ENCODE results near the gene ZDHHC14.
"Not testable (repeated sequence)": the region's sequence is repeated elsewhere in the genome, so short reads cannot be mapped to it uniquely, and the experiment has no call there.

Gene ZDHHC14

GRCh38 chr6:157679605-157680580, 298.9 kb downstream of the ZDHHC14 start:
- no peak for DNase-seq

- no peak for DNase-seq
Measured at GRCh38 chr6:157681041-157681650, 300.2 kb downstream of the ZDHHC14 start.

- DNase-seq, result no peak
Measured at GRCh38 chr6:157682856-157683481, 302.0 kb downstream of the ZDHHC14 start.

- no peak for DNase-seq
Measured at GRCh38 chr6:157683707-157684106, 302.7 kb downstream of the ZDHHC14 start.

- no peak for DNase-seq
Measured at GRCh38 chr6:157684620-157685299, 303.8 kb downstream of the ZDHHC14 start.

GRCh38 chr6:157685596-157686280, 304.7 kb downstream of the ZDHHC14 start:
- no peak for DNase-seq

GRCh38 chr6:157688275-157688959, 307.4 kb downstream of the ZDHHC14 start:
- DNase-seq, result no peak

- DNase-seq, result no peak
Measured at GRCh38 chr6:157688960-157689599, 308.1 kb downstream of the ZDHHC14 start.

- no peak for DNase-seq
Measured at GRCh38 chr6:157689875-157690274, 308.9 kb downstream of the ZDHHC14 start.

GRCh38 chr6:157690441-157691210, 309.6 kb downstream of the ZDHHC14 start:
- no peak for DNase-seq

- DNase-seq, result not testable (repeated sequence)
Measured at GRCh38 chr6:157691621-157692020, 310.6 kb downstream of the ZDHHC14 start.

GRCh38 chr6:157693867-157694266, 312.9 kb downstream of the ZDHHC14 start:
- no peak for DNase-seq

- DNase-seq, result no peak
Measured at GRCh38 chr6:157695301-157696040, 314.5 kb downstream of the ZDHHC14 start.

- DNase-seq, result no peak
Measured at GRCh38 chr6:157699777-157700636, 319.0 kb downstream of the ZDHHC14 start.

- not testable (repeated sequence) for DNase-seq
Measured at GRCh38 chr6:157706351-157706750, 325.4 kb downstream of the ZDHHC14 start.

GRCh38 chr6:157706883-157707282, 325.9 kb downstream of the ZDHHC14 start:
- DNase-seq, result no peak

GRCh38 chr6:157707576-157707975, 326.6 kb downstream of the ZDHHC14 start:
- DNase-seq, result no peak

- DNase-seq, result no peak
Measured at GRCh38 chr6:157708239-157708638, 327.2 kb downstream of the ZDHHC14 start.

GRCh38 chr6:157708933-157709332, 327.9 kb downstream of the ZDHHC14 start:
- DNase-seq, result no peak

Data from stimulated activated CD4-positive, alpha-beta T cell treated with anti-CD3 and anti-CD28 coated beads, Interleukin-12 subunit alpha, Interleukin-12 subunit beta, amount 100 ng/mL, for 4 hours (primary cell).